Measurements from ENCODE around the gene ZC3H10. TPM values are rescaled to one million over a fixed set of nuclear protein-coding genes. Genes with fewer than 3 reads are reported as not detected.
A peak's percentile ranks its signal among the peaks of the same experiment; 100 is the strongest.

The ZC3H10 gene
- total and polyA plus RNA-seq, 2 of the 13 experiments (the other 11 are each of a cell fraction or from before 2014, with no cell fraction given), result 0.70 to 2.3 TPM

DNA sequence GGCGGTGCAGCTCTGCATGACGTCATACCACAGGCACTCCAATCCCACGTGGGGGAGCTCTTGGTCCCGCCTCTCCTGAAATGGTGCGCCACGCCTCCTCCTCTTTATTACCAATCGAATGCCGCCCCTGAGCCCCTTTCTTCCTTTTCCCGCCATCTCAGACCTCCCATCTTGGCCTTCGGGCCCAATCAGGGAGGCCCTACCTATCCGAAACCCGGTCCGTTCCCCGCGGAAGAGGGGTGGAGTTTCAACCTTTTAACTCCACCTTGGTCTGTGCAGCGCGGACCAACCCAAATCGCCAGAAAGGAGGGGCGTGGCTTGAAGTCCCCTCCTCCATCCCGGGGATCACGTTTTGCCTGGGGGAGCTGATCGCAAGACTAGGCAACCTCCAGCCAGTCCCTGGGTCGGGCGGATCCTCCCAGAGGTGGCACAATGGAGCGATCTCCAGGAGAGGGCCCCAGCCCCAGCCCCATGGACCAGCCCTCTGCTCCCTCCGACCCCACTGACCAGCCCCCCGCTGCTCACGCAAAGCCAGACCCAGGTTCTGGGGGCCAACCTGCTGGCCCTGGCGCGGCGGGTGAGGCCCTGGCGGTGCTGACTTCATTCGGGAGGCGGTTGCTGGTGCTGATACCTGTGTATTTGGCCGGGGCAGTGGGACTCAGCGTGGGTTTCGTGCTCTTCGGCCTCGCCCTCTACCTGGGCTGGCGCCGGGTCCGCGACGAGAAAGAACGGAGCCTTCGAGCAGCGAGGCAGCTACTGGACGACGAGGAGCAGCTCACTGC is 10.0 kb downstream of the ZC3H10 start, which contains the start of gene ESYT1 (continued):
- TF ChIP-seq ATRX (CRISPR knock-in tag; IDR thresholded peaks at IDR 0.05; ENCODE audit: borderline replicate concordance) (no peak), SRY (CRISPR knock-in tag; IDR thresholded peaks at IDR 0.05) (peak; percentile 91), KDM5B (CRISPR knock-in tag; IDR thresholded peaks at IDR 0.05; ENCODE audit: borderline replicate concordance) (0 out of 2 replicates have a peak, but pooled peaks have one; percentile 35), ZNF547 (CRISPR knock-in tag; IDR thresholded peaks at IDR 0.05) (peak; percentile 73; the same call in 1 of the 2 replicates), ZSCAN22 (CRISPR knock-in tag; IDR thresholded peaks at IDR 0.05) (peak; percentile 24; the same call in 1 of the 2 replicates), SOX6 (IDR thresholded peaks at IDR 0.05) (no peak), SOX6 (CRISPR knock-in tag; IDR thresholded peaks at IDR 0.05) (no peak; the same call in 1 of the 2 replicates), NKX3-1 (CRISPR knock-in tag; IDR thresholded peaks at IDR 0.05) (no peak; the same call in 1 of the 2 replicates), ZSCAN12 (CRISPR knock-in tag; IDR thresholded peaks at IDR 0.05) (peak; percentile 30; the same call in 1 of the 2 replicates), KDM4B (CRISPR knock-in tag; IDR thresholded peaks at IDR 0.05) (0 out of 2 replicates have a peak, but pooled peaks have one; percentile 12), ZBTB20 (CRISPR knock-in tag; IDR thresholded peaks at IDR 0.05; ENCODE audit: borderline replicate concordance, low read depth) (peak; percentile 19; the same call in 1 of the 2 replicates), SOX5 (CRISPR knock-in tag; IDR thresholded peaks at IDR 0.05; ENCODE audit: borderline replicate concordance) (0 out of 2 replicates have a peak, but pooled peaks have one; percentile 11), POLR2A (IDR thresholded peaks at IDR 0.05; ENCODE audit: insufficient read depth in 1 of 2, low read depth in 2 of 2, low read length in 2 of 2) (peak; percentile 90 to 96), FOXA3 (CRISPR knock-in tag; IDR thresholded peaks at IDR 0.05) (0 out of 2 replicates have a peak, but pooled peaks have one; percentile 20), ZNF780A (CRISPR knock-in tag; IDR thresholded peaks at IDR 0.05) (no peak)
- TF ChIP-seq, protein P1, sequence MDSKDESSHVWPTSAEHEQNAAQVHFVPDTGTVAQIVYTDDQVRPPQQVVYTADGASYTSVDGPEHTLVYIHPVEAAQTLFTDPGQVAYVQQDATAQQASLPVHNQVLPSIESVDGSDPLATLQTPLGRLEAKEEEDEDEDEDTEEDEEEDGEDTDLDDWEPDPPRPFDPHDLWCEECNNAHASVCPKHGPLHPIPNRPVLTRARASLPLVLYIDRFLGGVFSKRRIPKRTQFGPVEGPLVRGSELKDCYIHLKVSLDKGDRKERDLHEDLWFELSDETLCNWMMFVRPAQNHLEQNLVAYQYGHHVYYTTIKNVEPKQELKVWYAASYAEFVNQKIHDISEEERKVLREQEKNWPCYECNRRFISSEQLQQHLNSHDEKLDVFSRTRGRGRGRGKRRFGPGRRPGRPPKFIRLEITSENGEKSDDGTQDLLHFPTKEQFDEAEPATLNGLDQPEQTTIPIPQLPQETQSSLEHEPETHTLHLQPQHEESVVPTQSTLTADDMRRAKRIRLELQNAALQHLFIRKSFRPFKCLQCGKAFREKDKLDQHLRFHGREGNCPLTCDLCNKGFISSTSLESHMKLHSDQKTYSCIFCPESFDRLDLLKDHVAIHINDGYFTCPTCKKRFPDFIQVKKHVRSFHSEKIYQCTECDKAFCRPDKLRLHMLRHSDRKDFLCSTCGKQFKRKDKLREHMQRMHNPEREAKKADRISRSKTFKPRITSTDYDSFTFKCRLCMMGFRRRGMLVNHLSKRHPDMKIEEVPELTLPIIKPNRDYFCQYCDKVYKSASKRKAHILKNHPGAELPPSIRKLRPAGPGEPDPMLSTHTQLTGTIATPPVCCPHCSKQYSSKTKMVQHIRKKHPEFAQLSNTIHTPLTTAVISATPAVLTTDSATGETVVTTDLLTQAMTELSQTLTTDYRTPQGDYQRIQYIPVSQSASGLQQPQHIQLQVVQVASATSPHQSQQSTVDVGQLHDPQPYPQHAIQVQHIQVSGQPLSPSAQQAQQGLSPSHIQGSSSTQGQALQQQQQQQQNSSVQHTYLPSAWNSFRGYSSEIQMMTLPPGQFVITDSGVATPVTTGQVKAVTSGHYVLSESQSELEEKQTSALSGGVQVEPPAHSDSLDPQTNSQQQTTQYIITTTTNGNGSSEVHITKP (CRISPR knock-in tag; IDR thresholded peaks at IDR 0.05; ENCODE audit: low read depth), result peak; percentile 77; the same call in 1 of the 2 replicates
- TF ChIP-seq, protein P2, sequence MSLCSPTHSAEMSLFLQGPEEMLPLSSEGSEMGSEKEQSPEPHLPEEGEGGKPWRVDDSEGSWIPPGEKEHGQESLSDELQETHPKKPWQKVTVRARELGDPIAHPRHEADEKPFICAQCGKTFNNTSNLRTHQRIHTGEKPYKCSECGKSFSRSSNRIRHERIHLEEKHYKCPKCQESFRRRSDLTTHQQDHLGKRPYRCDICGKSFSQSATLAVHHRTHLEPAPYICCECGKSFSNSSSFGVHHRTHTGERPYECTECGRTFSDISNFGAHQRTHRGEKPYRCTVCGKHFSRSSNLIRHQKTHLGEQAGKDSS (CRISPR knock-in tag; IDR thresholded peaks at IDR 0.05; ENCODE audit: borderline replicate concordance, low read depth), result 0 out of 2 replicates have a peak, but pooled peaks have one; percentile 25
- TF ChIP-seq, protein P3, sequence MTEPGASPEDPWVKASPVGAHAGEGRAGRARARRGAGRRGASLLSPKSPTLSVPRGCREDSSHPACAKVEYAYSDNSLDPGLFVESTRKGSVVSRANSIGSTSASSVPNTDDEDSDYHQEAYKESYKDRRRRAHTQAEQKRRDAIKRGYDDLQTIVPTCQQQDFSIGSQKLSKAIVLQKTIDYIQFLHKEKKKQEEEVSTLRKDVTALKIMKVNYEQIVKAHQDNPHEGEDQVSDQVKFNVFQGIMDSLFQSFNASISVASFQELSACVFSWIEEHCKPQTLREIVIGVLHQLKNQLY (CRISPR knock-in tag; IDR thresholded peaks at IDR 0.05), result 0 out of 2 replicates have a peak, but pooled peaks have one; percentile 13
- TF ChIP-seq, protein P4, sequence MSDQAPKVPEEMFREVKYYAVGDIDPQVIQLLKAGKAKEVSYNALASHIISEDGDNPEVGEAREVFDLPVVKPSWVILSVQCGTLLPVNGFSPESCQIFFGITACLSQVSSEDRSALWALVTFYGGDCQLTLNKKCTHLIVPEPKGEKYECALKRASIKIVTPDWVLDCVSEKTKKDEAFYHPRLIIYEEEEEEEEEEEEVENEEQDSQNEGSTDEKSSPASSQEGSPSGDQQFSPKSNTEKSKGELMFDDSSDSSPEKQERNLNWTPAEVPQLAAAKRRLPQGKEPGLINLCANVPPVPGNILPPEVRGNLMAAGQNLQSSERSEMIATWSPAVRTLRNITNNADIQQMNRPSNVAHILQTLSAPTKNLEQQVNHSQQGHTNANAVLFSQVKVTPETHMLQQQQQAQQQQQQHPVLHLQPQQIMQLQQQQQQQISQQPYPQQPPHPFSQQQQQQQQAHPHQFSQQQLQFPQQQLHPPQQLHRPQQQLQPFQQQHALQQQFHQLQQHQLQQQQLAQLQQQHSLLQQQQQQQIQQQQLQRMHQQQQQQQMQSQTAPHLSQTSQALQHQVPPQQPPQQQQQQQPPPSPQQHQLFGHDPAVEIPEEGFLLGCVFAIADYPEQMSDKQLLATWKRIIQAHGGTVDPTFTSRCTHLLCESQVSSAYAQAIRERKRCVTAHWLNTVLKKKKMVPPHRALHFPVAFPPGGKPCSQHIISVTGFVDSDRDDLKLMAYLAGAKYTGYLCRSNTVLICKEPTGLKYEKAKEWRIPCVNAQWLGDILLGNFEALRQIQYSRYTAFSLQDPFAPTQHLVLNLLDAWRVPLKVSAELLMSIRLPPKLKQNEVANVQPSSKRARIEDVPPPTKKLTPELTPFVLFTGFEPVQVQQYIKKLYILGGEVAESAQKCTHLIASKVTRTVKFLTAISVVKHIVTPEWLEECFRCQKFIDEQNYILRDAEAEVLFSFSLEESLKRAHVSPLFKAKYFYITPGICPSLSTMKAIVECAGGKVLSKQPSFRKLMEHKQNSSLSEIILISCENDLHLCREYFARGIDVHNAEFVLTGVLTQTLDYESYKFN (CRISPR knock-in tag; conservative IDR thresholded peaks at IDR 0.05), result peak; percentile 36
- TF ChIP-seq, protein P5, sequence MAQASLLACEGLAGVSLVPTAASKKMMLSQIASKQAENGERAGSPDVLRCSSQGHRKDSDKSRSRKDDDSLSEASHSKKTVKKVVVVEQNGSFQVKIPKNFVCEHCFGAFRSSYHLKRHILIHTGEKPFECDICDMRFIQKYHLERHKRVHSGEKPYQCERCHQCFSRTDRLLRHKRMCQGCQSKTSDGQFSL (CRISPR knock-in tag; IDR thresholded peaks at IDR 0.05), result 0 out of 2 replicates have a peak, but pooled peaks have one; percentile 25

All from HepG2 (cell line).